ENCODE measurements around the gene GIMD1.

DNA sequence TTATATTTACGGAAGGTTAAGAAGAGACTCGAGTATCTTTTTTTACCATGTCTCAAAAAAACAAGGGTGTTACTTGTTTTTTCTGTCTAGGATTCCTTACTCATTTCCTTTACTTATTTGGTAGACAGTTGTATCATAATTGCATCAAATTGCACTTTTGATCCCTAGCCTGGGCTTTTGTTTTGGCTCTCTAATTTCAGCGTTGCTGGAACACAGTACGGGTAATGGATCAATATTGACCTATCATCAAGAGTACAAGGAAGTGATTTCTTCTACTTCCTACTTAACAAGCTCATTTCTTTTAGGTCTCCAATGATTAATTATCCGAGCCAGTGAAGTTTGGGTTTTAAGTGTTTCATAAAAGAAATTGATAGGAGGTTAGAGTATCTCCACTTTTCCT is 35.4 kb downstream of the GIMD1 start:
- no peak for TF ChIP-seq GATA2 (IDR thresholded peaks at IDR 0.05; ENCODE audit: low read depth, low read length)
- TF ChIP-seq GATA3 (IDR thresholded peaks at IDR 0.05; ENCODE audit: low read depth, low read length), result no peak
